NCI-H226 (cell line): ENCODE results near the gene ENOSF1.

Source experiments
- DNase-seq: peaks from one replicate; pipeline ENCODE4 v3.0.0-alpha.2; 2015

Gene ENOSF1

GRCh38 chr18:629269-630150 is 82.9 kb downstream of the ENOSF1 start:
- DNase-seq, result peak; percentile 12

DNA sequence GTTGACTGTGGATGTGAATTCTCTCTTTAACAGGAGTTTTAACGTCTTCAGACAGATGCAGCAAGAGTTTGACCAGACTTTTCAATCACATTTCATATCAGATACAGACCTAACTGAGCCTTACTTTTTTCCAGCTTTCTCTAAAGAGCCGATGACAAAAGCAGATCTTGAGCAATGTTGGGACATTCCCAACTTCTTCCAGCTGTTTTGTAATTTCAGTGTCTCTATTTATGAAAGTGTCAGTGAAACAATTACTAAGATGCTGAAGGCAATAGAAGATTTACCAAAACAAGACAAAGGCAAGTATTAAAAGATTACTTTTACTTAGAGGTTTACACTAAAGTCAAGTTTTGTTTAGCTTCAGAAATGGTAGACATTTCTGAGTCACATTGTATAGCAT is 85.2 kb downstream of the ENOSF1 start:
- DNase-seq, result no peak

DNA sequence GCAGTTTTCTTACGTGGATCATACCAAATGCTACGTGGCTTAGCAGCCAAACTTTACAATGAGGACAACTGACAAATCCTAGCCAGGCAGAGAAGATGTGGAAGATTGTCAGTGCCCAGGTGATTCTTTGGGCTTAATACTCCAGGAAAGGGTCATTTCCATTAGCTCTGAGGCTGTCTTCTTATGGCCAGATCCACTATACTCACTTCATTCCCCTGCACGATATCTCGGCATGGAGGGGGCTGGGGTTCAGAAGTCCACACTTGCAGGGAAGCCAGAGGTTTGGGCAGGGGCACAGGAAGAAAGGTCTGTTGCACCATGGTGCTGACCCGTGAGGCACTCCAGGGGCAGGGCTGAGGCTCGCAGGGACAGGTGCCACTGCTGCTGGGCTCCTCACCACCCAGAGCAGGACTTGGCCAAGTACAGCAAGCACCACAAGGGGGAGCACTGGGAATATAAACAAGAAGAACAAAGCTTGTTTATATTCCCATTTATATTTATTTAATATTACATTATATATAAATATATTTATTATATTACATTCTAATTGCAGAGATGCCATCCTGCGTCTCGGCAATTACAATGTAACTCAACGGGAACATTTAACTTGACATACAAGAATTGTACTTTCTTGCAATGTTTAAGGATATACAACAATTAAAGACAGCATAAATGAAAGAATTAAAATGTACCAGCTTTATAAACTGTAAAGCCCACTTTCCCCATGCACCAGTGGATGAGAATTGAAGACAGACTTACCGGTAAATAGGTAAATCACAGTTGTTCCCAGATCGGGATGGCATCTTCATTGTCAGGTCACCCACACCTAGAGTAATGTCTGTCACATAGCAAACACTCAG is 88.4 kb downstream of the ENOSF1 start:
- DNase-seq, result peak; percentile 34

DNA sequence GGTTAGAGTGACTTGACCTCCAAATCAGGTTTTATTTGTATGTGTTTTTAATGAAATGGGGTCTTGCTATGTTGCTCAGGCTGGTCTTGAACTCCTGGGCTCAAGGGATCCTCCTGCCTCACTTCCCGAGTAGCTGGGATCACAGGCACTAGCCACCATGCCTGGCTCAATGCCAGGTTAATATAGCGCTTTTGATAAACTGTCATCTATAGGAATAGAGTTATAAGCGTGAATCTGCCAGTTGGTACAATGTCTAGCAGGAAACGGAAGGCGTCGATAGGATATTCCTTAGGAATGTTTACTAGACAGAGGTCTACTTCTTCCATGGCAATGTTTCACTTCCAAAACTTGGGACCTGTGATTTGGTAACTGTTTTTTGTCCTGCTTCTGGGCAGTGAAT is 90.1 kb downstream of the ENOSF1 start:
- DNase-seq, result no peak

- DNase-seq, result no peak
These were observed 91.0 kb downstream of the ENOSF1 start for GRCh38 chr18:621291-622043.
